C4-2B (cell line): ENCODE results near the gene OTOA.
"Not testable (repeated sequence)": the region's sequence is repeated elsewhere in the genome, so short reads cannot be mapped to it uniquely, and the experiment has no call there.

Source experiments
- CTCF ChIP-seq: fragments of 450-650 bp; conservative IDR thresholded peaks from 2 replicates; pipeline ENCODE4 v1.5.1; 2017; ENCODE audit warnings: mild to moderate bottlenecking
- ZFX ChIP-seq: fragments of 450-650 bp; IDR thresholded peaks from 2 replicates; pipeline ENCODE4 v1.6.1; 2017

- TF ChIP-seq CTCF, ZFX: not testable (repeated sequence)
These were observed 67.5 kb downstream of the OTOA start for GRCh38 chr16:21731233-21731632.
